A673 (cell line): ENCODE results near the gene C2. TPM values are rescaled to one million over a fixed set of nuclear protein-coding genes. Genes with fewer than 3 reads are reported as not detected.

Source experiments
- BruUV-seq: library from RNA; stranded (reverse); fragments of 400-500 nt; replicated peaks from 2 replicates; lab custom pipeline; 2021; lab: Mats Ljungman, UMichigan
- CTCF ChIA-PET: fragments of 300-600 bp; sonication (Branson Sonifier 250); formaldehyde crosslinking; loops from one replicate; lab custom pipeline; 2022; ENCODE audit warnings: antibody characterized with exemption; lab: Charles Lee
- POLR2A ChIA-PET: fragments of 300-600 bp; sonication (Branson Sonifier 250); formaldehyde crosslinking; loops from one replicate; lab custom pipeline; 2022; ENCODE audit warnings: antibody characterized with exemption; ENCODE audit not compliant: low non-redundant PET; lab: Charles Lee
- DNase-seq: peaks from one replicate; pipeline ENCODE4 v3.0.0-alpha.2; 2015; ENCODE audit warnings: low spot score
- H3K27ac ChIP-seq: fragments of 200-600 bp; sonication (generic); 2 replicates; pipeline ENCODE4 v1.5.1; 2016; ENCODE audit warnings: mixed run types, low read depth, mild to moderate bottlenecking, mixed read lengths, antibody characterized with exemption, low read length; ENCODE audit not compliant: poor library complexity, severe bottlenecking
- H3K27me3 ChIP-seq: fragments of 200-600 bp; sonication (generic); replicated peaks from 2 replicates; pipeline ENCODE4 v1.6.1; 2017; ENCODE audit warnings: mixed run types, low read depth, mild to moderate bottlenecking, mixed read lengths, antibody characterized with exemption, low read length; ENCODE audit not compliant: insufficient read depth, poor library complexity
- H3K36me3 ChIP-seq: fragments of 200-600 bp; sonication (generic); 2 replicates; pipeline ENCODE4 v1.6.1; 2016; ENCODE audit warnings: mixed run types, mild to moderate bottlenecking, mixed read lengths, antibody characterized with exemption, low read length; ENCODE audit not compliant: insufficient read depth, poor library complexity, severe bottlenecking
- H3K4me1 ChIP-seq: fragments of 200-600 bp; sonication (generic); 2 replicates; pipeline ENCODE4 v1.6.1; 2017; ENCODE audit warnings: mixed run types, mild to moderate bottlenecking, mixed read lengths, antibody characterized with exemption, low read length; ENCODE audit not compliant: insufficient read depth, poor library complexity, severe bottlenecking
- H3K4me3 ChIP-seq: fragments of 200-600 bp; sonication (generic); 2 replicates; pipeline ENCODE4 v1.5.1; 2016; ENCODE audit warnings: low read depth, mixed run types, mild to moderate bottlenecking, mixed read lengths, low read length; ENCODE audit not compliant: poor library complexity, severe bottlenecking
- H3K9me3 ChIP-seq: fragments of 200-600 bp; sonication (generic); 2 replicates; pipeline ENCODE4 v1.6.1; 2016; ENCODE audit warnings: mixed run types, low read depth, mild to moderate bottlenecking, mixed read lengths, antibody characterized with exemption, low read length; ENCODE audit not compliant: poor library complexity, severe bottlenecking
- EZH2 ChIP-seq: fragments of 200-600 bp; sonication (generic); IDR thresholded peaks from 2 replicates; pipeline ENCODE4 v1.6.1; 2017; ENCODE audit warnings: borderline replicate concordance, low read depth, mild to moderate bottlenecking, mixed read lengths, antibody characterized with exemption, low read length; ENCODE audit not compliant: poor library complexity, severe bottlenecking
- intact Hi-C: fragments of 100-400 bp; cut with micrococcal nuclease; formaldehyde crosslinking; loops from one replicate; pipeline ENCODE4 v1.10.0; 2022; ENCODE audit not compliant: unreplicated experiment
- total RNA-seq: library from RNA; stranded (reverse); gene quantifications from 2 replicates; pipeline ENCODE4 v1.2.3, GENCODE V29; 2021
- TF ChIP-seq, protein P1 (sequence below): fragments of 300-800, 200-600 bp; sonication (generic); conservative IDR thresholded peaks from 2 replicates; pipeline ENCODE4 v1.5.1; 2017; ENCODE audit warnings: low read depth, mild to moderate bottlenecking, antibody characterized with exemption, low read length, moderate library complexity, mixed read lengths

The C2 gene
- total RNA-seq, 1 experiment from 2014 or later: 0.56 TPM

GRCh38 chr6:31954511-31954910, 27.0 kb downstream of the C2 start:
- intact Hi-C loops: loop anchor here (10.0 kb wide), 1 partner anchor 270 kb away; the partner anchor contains the start of gene LY6G5C
- CTCF ChIA-PET: no interaction called here
- peaks cover 50% of the 10 kb centered on the region for H3K36me3 ChIP-seq

GRCh38 chr6:31956796-31957195, 29.3 kb downstream of the C2 start:
- Histone ChIP-seq H3K9me3 (no peaks in the 10 kb centered on the region), H3K27ac (no peak overlapping the region), H3K4me1 (peaks cover 14% of the 10 kb centered on the region), H3K4me3 (no peak overlapping the region), H3K36me3 (peaks cover 51% of the 10 kb centered on the region), H3K27me3 (no peaks in the 10 kb centered on the region)
- DNase-seq: no peak
- ChIA-PET POLR2A (no interaction called here), CTCF (no interaction called here)
- no peak for TF ChIP-seq EZH2
- TF ChIP-seq, protein P1, sequence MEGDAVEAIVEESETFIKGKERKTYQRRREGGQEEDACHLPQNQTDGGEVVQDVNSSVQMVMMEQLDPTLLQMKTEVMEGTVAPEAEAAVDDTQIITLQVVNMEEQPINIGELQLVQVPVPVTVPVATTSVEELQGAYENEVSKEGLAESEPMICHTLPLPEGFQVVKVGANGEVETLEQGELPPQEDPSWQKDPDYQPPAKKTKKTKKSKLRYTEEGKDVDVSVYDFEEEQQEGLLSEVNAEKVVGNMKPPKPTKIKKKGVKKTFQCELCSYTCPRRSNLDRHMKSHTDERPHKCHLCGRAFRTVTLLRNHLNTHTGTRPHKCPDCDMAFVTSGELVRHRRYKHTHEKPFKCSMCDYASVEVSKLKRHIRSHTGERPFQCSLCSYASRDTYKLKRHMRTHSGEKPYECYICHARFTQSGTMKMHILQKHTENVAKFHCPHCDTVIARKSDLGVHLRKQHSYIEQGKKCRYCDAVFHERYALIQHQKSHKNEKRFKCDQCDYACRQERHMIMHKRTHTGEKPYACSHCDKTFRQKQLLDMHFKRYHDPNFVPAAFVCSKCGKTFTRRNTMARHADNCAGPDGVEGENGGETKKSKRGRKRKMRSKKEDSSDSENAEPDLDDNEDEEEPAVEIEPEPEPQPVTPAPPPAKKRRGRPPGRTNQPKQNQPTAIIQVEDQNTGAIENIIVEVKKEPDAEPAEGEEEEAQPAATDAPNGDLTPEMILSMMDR: no peak
- no TSS peak for BruUV-seq
- intact Hi-C loops: loop anchor here (10.0 kb wide), 1 partner anchor 272 kb away; the partner anchor contains the start of gene LY6G5C

More at GRCh38 chr6:31954511-31954910, 27.0 kb downstream of the C2 start:
- TF ChIP-seq, protein P1: no peak
- TF ChIP-seq EZH2: no peak
- H3K27me3 ChIP-seq: no peaks in the 10 kb centered on the region
- H3K4me3 ChIP-seq: no peak overlapping the region
- DNase-seq: no peak
- H3K4me1 ChIP-seq: peaks cover 9% of the 10 kb centered on the region
- H3K9me3 ChIP-seq: no peaks in the 10 kb centered on the region
- H3K27ac ChIP-seq: no peak overlapping the region
- no TSS peak for BruUV-seq
- POLR2A ChIA-PET: no interaction called here

DNA sequence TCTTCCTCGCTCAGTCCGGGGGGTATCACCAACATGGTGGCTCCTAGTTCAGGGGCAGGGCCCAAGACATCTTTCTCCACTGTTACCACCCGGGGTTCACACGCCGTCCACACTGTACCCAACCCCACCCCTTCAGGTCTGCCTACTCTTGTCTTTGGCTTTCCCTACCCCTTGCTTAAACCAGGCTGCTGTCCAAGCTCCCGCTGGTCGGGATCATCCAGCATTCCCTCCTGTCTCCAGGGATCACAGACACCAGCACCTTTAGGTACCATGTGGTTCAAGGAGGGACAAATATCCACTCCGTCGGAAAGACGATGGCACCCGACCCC, 30.9 kb downstream of the C2 start:
- ChIA-PET CTCF (interaction anchor here (0.6 kb wide), 1 partner anchor 171 kb away, joined by 3 read pairs; no protein-coding TSS in a partner anchor), POLR2A (interaction anchor here (0.6 kb wide), 1 partner anchor 40 kb away, joined by 3 read pairs; no protein-coding TSS in a partner anchor)
- H3K27me3 ChIP-seq: no peaks in the 10 kb centered on the region
- no TSS peak for BruUV-seq
- H3K36me3 ChIP-seq: peaks cover 35% of the 10 kb centered on the region
- H3K9me3 ChIP-seq: no peaks in the 10 kb centered on the region
- no peak for TF ChIP-seq EZH2
- TF ChIP-seq, protein P1: no peak
- intact Hi-C loops: loop anchor here (10.0 kb wide), 1 partner anchor 274 kb away; the partner anchor contains the start of gene LY6G5C
- no peak for DNase-seq
- H3K4me1 ChIP-seq: peaks cover 14% of the 10 kb centered on the region
- H3K4me3 ChIP-seq: peak overlapping the region; percentile 88
- peak overlapping the region; percentile 88 for H3K27ac ChIP-seq
